Measurements from ENCODE around the gene GDPD3.

- TF ChIP-seq CTCF (IDR thresholded peaks at IDR 0.05; ENCODE audit: low read depth, low read length, poor library complexity, severe bottlenecking): no peak
- TF ChIP-seq EZH2phosphoT487 (IDR thresholded peaks at IDR 0.05; ENCODE audit: borderline replicate concordance, low read length): no peak
Observed at GRCh38 chr16:30147843-30148510, 34.6 kb upstream of the GDPD3 start.
